CD8-positive, alpha-beta memory T cell (primary cell): ENCODE results near the gene RGL4. TPM values are rescaled to one million over a fixed set of nuclear protein-coding genes. Genes with fewer than 3 reads are reported as not detected.
"Not testable (repeated sequence)": the region's sequence is repeated elsewhere in the genome, so short reads cannot be mapped to it uniquely, and the experiment has no call there.

Source experiments
- CTCF ChIA-PET: fragments of 350-600 bp; sonication (Branson Sonifier 250); formaldehyde crosslinking; loops from one replicate; lab custom pipeline; 2021; ENCODE audit warnings: antibody characterized with exemption; lab: Charles Lee
- POLR2A ChIA-PET: fragments of 350-600 bp; sonication (Branson Sonifier 250); formaldehyde crosslinking; loops from one replicate; lab custom pipeline; 2021; ENCODE audit warnings: antibody characterized with exemption; lab: Charles Lee
- DNase-seq, 5 donors: peaks; one replicate each; pipeline versions ENCODE4 v3.0.0 to v3.0.0-alpha.2; 2020 to 2022; ENCODE audit warnings: mixed read lengths in 1 of 5
- H3K27ac ChIP-seq: one replicate; pipeline ENCODE4 v1.7.0; 2013; ENCODE audit warnings: low read depth, mild to moderate bottlenecking, low read length, moderate library complexity
- H3K27me3 ChIP-seq: 2 replicates; pipeline ENCODE4 v1.7.0; 2013; ENCODE audit warnings: low read length, mild to moderate bottlenecking; ENCODE audit not compliant: insufficient read depth, poor library complexity, severe bottlenecking
- H3K36me3 ChIP-seq: 2 replicates; pipeline ENCODE4 v1.7.0; 2013; ENCODE audit warnings: mild to moderate bottlenecking, low read length, moderate library complexity; ENCODE audit not compliant: insufficient read depth
- H3K4me1 ChIP-seq: 2 replicates; pipeline ENCODE4 v1.7.0; 2013; ENCODE audit warnings: mild to moderate bottlenecking, low read length, moderate library complexity; ENCODE audit not compliant: insufficient read depth
- H3K4me3 ChIP-seq: 2 replicates; pipeline ENCODE4 v1.7.0; 2013; ENCODE audit warnings: mild to moderate bottlenecking, low read length
- H3K9me3 ChIP-seq: 2 replicates; pipeline ENCODE4 v1.7.0; 2013; ENCODE audit warnings: mild to moderate bottlenecking, low read length
- H3K27ac Mint-ChIP-seq, 8 donors: one replicate each; pipeline ENCODE4 v1.8.0; 2020 to 2021; ENCODE audit warnings: mixed read lengths in 8 of 8, mild to moderate bottlenecking in 6 of 8, inconsistent platforms in 3 of 8, moderate library complexity in 3 of 8
- H3K27me3 Mint-ChIP-seq, 2 donors: one replicate each; pipeline ENCODE4 v1.8.0; 2020 to 2021; ENCODE audit warnings: mixed read lengths in 2 of 2, mild to moderate bottlenecking in 1 of 2, moderate library complexity in 1 of 2
- H3K36me3 Mint-ChIP-seq, 3 donors: one replicate each; pipeline ENCODE4 v1.8.0; 2020 to 2021; ENCODE audit warnings: mixed read lengths in 3 of 3, inconsistent platforms in 1 of 3, mild to moderate bottlenecking in 1 of 3
- H3K4me1 Mint-ChIP-seq, 3 donors: one replicate each; pipeline ENCODE4 v1.8.0; 2020 to 2021; ENCODE audit warnings: mixed read lengths in 3 of 3, inconsistent platforms in 1 of 3, mild to moderate bottlenecking in 1 of 3
- H3K4me3 Mint-ChIP-seq, 7 donors: one replicate each; pipeline ENCODE4 v1.8.0; 2020 to 2021; ENCODE audit warnings: mixed read lengths in 7 of 7, mild to moderate bottlenecking in 6 of 7, moderate library complexity in 4 of 7, inconsistent platforms in 2 of 7
- H3K9me3 Mint-ChIP-seq, 5 donors: one replicate each; pipeline ENCODE4 v1.8.0; 2020 to 2022; ENCODE audit warnings: mixed read lengths in 5 of 5, mild to moderate bottlenecking in 3 of 5, moderate library complexity in 2 of 5, inconsistent platforms in 1 of 5
- polyA plus RNA-seq: library from polyadenylated mRNA; unstranded; fragments of 300-500 nt; fragmentation: Illumina TruSeq; gene quantifications from one replicate; pipeline ENCODE4 v1.2.3, GENCODE V29; 2021
- total RNA-seq, 2 experiments: library from RNA; stranded (reverse); gene quantifications; one replicate each; pipeline ENCODE4 v1.2.3, GENCODE V29; 2021

The RGL4 gene, protein sequence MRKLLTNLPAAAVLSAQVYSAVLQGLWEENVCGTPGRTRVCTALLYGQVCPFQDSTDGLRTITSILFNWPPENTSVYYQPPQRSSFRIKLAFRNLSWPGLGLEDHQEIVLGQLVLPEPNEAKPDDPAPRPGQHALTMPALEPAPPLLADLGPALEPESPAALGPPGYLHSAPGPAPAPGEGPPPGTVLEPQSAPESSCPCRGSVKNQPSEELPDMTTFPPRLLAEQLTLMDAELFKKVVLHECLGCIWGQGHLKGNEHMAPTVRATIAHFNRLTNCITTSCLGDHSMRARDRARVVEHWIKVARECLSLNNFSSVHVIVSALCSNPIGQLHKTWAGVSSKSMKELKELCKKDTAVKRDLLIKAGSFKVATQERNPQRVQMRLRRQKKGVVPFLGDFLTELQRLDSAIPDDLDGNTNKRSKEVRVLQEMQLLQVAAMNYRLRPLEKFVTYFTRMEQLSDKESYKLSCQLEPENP
- total RNA-seq (1 to 10 TPM; 3.2 to 4.8 TPM), polyA plus RNA-seq (58.4 TPM)

DNA sequence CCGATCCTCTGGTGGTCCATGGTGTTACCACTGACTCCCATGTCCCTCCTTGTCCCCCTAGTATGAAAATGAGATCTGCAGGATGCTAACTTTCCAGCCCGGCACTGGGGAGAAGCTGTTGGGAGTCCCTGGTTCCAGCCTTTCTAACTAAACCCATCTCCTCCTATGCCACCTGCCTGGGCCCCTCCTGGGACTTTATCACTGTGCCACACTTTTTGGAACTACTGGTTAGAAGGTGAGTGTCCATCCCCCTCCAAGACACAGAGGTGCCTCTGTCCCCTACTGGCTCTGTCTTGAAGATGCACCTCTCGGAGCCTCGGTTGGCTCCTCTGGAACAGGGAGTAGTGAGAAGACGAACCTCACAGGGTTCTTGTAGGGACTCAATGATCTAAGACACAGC, at the start of gene RGL4:
Gene RGL4 (plus strand): TSS at position 301 of the 400 bp plus-strand sequence. CDS start 1,018 bp downstream, outside the sequence.
- Mint-ChIP-seq H3K4me1 (peaks cover 15 to 23% (median 15%) of the 10 kb centered on the region in 3 donors), H3K27me3 (no peaks in the 10 kb centered on the region), H3K9me3 (no peaks in the 10 kb centered on the region), H3K36me3 (peaks cover 0 to 45% (median 6%) of the 10 kb centered on the region in 3 donors), H3K4me3 (no peak within 1 kb of the TSS), H3K27ac (peak within 1 kb of the TSS in 6 of 8 donors; percentile 17 to 63 (median 57))
- Histone ChIP-seq H3K36me3 (peaks cover 15% of the 10 kb centered on the region), H3K27me3 (no peaks in the 10 kb centered on the region), H3K4me1 (peaks cover 13% of the 10 kb centered on the region), H3K9me3 (no peaks in the 10 kb centered on the region), H3K27ac (no peak within 1 kb of the TSS), H3K4me3 (no peak within 1 kb of the TSS)
- ChIA-PET POLR2A (no interaction called here), CTCF (no interaction called here)
- DNase-seq = no peak

DNA sequence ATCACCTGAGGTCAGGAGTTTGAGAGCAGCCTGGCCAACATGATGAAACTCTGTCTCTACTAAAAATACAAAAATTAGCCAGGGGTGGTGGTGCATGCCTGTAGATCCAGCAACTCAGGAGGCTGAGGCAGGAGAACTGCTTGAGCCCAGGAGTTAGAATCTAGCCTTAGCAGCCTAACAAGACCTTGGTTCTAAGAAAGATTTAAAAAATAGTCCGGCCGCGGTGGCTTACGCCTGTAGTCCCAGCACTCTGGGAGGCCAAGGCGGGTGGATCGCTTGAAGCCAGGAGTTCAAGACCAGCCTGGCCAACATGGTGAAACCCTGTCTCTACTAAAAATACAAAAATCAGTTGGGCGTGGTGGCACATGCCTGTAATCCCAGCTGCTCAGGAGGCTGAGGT, 44.3 kb upstream of the RGL4 start:
- H3K4me3 Mint-ChIP-seq, DNase-seq, H3K9me3 Mint-ChIP-seq, H3K4me3 ChIP-seq, H3K27ac ChIP-seq, H3K27me3 Mint-ChIP-seq, H3K4me1 ChIP-seq, H3K36me3 ChIP-seq, H3K36me3 Mint-ChIP-seq, H3K27me3 ChIP-seq, POLR2A ChIA-PET, H3K9me3 ChIP-seq, H3K27ac Mint-ChIP-seq, H3K4me1 Mint-ChIP-seq, CTCF ChIA-PET: not testable (repeated sequence)

DNA sequence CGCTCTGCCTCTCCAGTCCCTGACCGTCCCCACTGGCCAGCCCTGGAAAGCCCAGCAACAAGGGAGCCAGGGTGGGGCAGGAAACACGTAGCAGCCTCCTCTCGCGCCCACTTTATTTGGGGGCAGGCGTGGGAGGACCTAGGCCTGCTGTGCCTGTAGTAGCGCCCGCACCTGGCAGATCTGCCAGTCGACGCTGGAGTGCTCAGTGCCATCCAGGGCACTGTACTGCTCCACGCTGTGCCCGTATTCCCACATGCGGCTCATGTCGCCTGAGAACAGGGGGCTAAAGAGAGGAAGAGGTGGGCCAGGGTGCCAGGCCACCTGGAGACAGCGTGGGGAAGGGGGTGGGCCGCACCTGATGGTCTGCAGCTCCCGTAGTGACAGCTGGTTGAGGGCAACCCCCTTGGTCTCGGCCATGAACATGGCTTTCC, 41.7 kb upstream of the RGL4 start:
- Mint-ChIP-seq H3K4me3 (no peak overlapping the region), H3K27ac (no peak overlapping the region), H3K4me1 (no peaks in the 10 kb centered on the region), H3K9me3 (no peaks in the 10 kb centered on the region), H3K36me3 (peaks cover 0 to 13% (median 6%) of the 10 kb centered on the region in 3 donors), H3K27me3 (peaks cover 0 to 1% of the 10 kb centered on the region in 2 donors)
- DNase-seq = no peak
- no peaks in the 10 kb centered on the region for H3K4me1 ChIP-seq
- H3K27me3 ChIP-seq = no peaks in the 10 kb centered on the region
- POLR2A ChIA-PET = no interaction called here
- H3K27ac ChIP-seq = no peak overlapping the region
- H3K36me3 ChIP-seq = no peaks in the 10 kb centered on the region
- CTCF ChIA-PET = no interaction called here
- no peaks in the 10 kb centered on the region for H3K9me3 ChIP-seq
- H3K4me3 ChIP-seq = no peak overlapping the region

DNA sequence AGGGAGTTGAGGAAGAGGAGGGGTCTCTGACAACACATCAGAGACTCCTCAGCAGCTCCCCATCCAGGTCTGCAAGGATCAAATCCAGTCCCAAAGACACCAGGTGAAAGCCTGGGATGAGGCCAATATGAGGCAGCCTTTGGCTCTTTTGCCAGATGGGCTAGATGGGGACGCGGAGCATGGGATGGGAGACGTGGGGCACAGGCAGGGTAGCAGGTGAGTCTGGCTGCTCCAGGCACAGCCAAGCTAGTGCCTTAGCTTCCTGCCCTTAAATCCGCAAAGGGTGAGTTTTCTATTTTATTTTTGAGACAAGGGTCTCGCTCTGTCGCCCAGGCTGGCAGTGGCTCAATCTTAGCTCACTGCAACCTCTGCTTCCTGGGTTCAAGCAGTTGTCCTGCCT, 39.1 kb upstream of the RGL4 start:
- H3K9me3 ChIP-seq = no peaks in the 10 kb centered on the region
- no peaks in the 10 kb centered on the region for H3K4me1 ChIP-seq
- Mint-ChIP-seq H3K4me1 (no peaks in the 10 kb centered on the region), H3K9me3 (no peaks in the 10 kb centered on the region), H3K27me3 (peaks cover 0 to 1% of the 10 kb centered on the region in 2 donors), H3K27ac (no peak overlapping the region), H3K4me3 (no peak overlapping the region), H3K36me3 (peaks cover 0 to 23% (median 4%) of the 10 kb centered on the region in 3 donors)
- H3K4me3 ChIP-seq = no peak overlapping the region
- ChIA-PET CTCF (no interaction called here), POLR2A (no interaction called here)
- DNase-seq = no peak
- no peaks in the 10 kb centered on the region for H3K36me3 ChIP-seq
- H3K27me3 ChIP-seq = no peaks in the 10 kb centered on the region
- H3K27ac ChIP-seq = no peak overlapping the region

DNA sequence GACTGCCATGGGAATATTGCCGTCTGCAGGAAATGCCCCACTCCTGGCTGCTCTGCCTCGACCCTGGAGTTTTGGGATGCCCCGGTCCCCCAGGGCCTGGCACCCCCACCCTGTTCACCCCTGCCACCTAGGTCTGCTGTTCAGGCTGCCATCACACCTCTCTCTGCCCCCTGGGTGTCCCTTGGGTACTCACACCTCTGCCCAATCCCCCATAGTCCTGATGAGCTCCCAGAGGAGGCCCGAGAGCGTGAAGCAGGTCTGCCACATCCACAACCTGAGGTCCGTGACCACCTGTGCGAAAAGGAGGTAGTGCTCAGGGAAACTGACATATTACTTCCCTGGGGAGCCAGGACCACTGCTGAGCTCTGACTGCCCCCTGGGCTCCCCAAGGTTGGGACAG, 38.5 kb upstream of the RGL4 start:
- Mint-ChIP-seq H3K36me3 (peaks cover 0 to 23% (median 4%) of the 10 kb centered on the region in 3 donors), H3K4me3 (no peak overlapping the region), H3K27me3 (peaks cover 0 to 1% of the 10 kb centered on the region in 2 donors), H3K9me3 (no peaks in the 10 kb centered on the region), H3K4me1 (no peaks in the 10 kb centered on the region), H3K27ac (no peak overlapping the region)
- Histone ChIP-seq H3K27me3 (no peaks in the 10 kb centered on the region), H3K4me1 (no peaks in the 10 kb centered on the region), H3K27ac (no peak overlapping the region), H3K36me3 (no peaks in the 10 kb centered on the region), H3K9me3 (no peaks in the 10 kb centered on the region), H3K4me3 (no peak overlapping the region)
- ChIA-PET CTCF (no interaction called here), POLR2A (no interaction called here)
- DNase-seq = no peak

DNA sequence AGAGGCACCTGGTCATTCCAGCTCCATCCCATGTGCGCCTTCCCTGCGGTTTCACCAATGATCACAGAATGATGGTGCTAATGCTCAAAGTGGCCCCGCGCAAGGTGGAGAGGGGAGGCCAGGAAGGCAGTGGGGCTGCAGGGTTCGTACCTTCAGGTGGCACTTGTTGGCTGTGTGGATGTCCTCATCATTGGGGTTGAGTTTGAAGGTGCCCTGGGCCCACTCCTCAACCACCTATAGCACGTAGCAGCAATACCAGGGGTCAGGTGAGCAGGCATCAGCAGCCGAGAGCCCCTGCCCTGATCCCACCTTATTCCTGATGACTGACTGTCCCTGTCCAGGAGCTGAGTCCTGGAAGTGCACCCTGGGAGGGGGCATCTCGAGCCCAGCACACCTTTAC, 38.1 kb upstream of the RGL4 start:
- Mint-ChIP-seq H3K27me3 (peaks cover 0 to 1% of the 10 kb centered on the region in 2 donors), H3K36me3 (peaks cover 0 to 23% (median 4%) of the 10 kb centered on the region in 3 donors), H3K4me1 (no peaks in the 10 kb centered on the region), H3K27ac (no peak overlapping the region), H3K4me3 (no peak overlapping the region), H3K9me3 (no peaks in the 10 kb centered on the region)
- H3K9me3 ChIP-seq = no peaks in the 10 kb centered on the region
- ChIA-PET POLR2A (no interaction called here), CTCF (no interaction called here)
- no peaks in the 10 kb centered on the region for H3K36me3 ChIP-seq
- no peaks in the 10 kb centered on the region for H3K27me3 ChIP-seq
- H3K27ac ChIP-seq = no peak overlapping the region
- no peak for DNase-seq
- no peak overlapping the region for H3K4me3 ChIP-seq
- H3K4me1 ChIP-seq = no peaks in the 10 kb centered on the region

DNA sequence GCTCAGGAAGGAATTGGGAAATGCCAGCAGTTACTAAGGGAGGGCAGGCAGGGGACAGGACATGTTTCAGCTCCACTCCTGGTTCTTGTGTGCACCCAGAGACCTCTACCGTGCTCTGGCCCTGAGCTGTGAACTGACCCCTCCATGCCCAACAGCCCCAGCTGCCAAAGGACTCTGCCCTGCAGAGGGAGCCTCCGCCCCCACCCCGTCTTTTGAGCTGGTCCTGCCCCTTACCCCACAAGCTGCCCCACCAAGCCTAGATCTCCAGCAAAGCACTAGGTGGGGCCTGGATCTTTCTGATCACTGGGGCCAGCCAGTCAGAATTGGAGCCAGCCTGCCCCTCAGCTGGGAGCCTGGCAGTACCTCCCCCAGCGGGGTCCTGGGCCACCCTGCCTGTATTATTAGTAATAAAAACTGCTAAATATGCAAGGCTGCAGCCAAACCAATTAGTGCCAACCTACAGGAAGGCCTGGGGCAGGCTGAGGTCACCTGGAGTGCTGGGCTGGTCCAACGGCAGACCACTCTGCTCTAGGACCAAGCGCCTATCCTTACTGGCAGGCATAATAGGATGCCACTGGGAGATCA, 34.8 kb upstream of the RGL4 start:
- Mint-ChIP-seq H3K4me1 (no peaks in the 10 kb centered on the region), H3K27ac (peak overlapping the region in 1 of 8 donors; percentile 71), H3K9me3 (no peaks in the 10 kb centered on the region), H3K4me3 (no peak overlapping the region), H3K27me3 (no peaks in the 10 kb centered on the region), H3K36me3 (peaks cover 3 to 46% (median 7%) of the 10 kb centered on the region in 3 donors)
- CTCF ChIA-PET = no interaction called here
- Histone ChIP-seq H3K27ac (no peak overlapping the region), H3K4me1 (no peaks in the 10 kb centered on the region), H3K36me3 (no peaks in the 10 kb centered on the region), H3K4me3 (no peak overlapping the region), H3K27me3 (no peaks in the 10 kb centered on the region), H3K9me3 (no peaks in the 10 kb centered on the region)
- POLR2A ChIA-PET = no interaction called here
- no peak for DNase-seq

DNA sequence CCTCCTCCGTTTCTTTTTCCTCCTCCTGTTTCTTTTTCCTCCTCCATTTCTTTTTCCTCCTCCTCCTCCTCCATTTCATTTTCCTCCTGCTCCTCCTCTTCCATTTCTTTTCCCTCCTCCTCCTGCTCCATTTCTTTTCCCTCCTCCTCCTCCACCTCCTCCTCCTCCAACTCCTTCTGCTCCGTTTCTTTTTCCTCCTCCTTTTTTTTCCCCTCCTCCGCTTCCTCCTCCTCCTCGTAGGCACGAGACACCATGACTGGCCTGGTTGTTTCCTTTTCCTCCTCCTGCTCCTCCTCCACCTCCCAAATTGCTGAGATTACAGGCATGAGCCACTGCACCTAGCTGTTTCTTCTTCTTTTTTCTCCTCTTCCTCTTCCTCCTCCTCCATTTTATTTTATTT, 33.1 kb upstream of the RGL4 start:
- Histone ChIP-seq H3K36me3 (no peaks in the 10 kb centered on the region), H3K4me3 (no peak overlapping the region), H3K27ac (no peak overlapping the region), H3K9me3 (no peaks in the 10 kb centered on the region), H3K27me3 (no peaks in the 10 kb centered on the region), H3K4me1 (no peaks in the 10 kb centered on the region)
- Mint-ChIP-seq H3K9me3 (peaks cover 0 to 1% (median 0%) of the 10 kb centered on the region in 5 donors), H3K4me3 (no peak overlapping the region), H3K27ac (no peak overlapping the region), H3K27me3 (no peaks in the 10 kb centered on the region), H3K36me3 (peaks cover 7 to 51% (median 9%) of the 10 kb centered on the region in 3 donors), H3K4me1 (peaks cover 0 to 3% (median 3%) of the 10 kb centered on the region in 3 donors)
- DNase-seq = no peak
- POLR2A ChIA-PET = no interaction called here
- CTCF ChIA-PET = no interaction called here
